NT2/D1 (cell line): ENCODE measurements around the gene CTNNAL1.

ENCODE experiments used
- DNase-seq: peaks from one replicate; pipeline ENCODE4 v3.0.0-alpha.2; 2011; ENCODE audit warnings: low read depth, low spot score
- H3K27me3 ChIP-seq: 2 replicates; pipeline ENCODE4 v1.6.0; 2011; ENCODE audit warnings: mild to moderate bottlenecking; ENCODE audit not compliant: insufficient read length, insufficient read depth
- H3K36me3 ChIP-seq: 2 replicates; pipeline ENCODE4 v1.6.1; 2011; ENCODE audit warnings: mild to moderate bottlenecking, low read length, mixed read lengths; ENCODE audit not compliant: insufficient read depth, insufficient read length
- H3K4me1 ChIP-seq: 2 replicates; pipeline ENCODE4 v1.5.1; 2011; ENCODE audit not compliant: insufficient read depth, insufficient read length
- H3K4me3 ChIP-seq: 2 replicates; pipeline ENCODE4 v1.5.1; 2011; ENCODE audit warnings: low read depth; ENCODE audit not compliant: insufficient read length
- H3K9ac ChIP-seq: 2 replicates; pipeline ENCODE4 v1.6.0; 2011; ENCODE audit warnings: low read depth; ENCODE audit not compliant: insufficient read length
- H3K9me3 ChIP-seq: 2 replicates; pipeline ENCODE4 v1.5.1; 2011; ENCODE audit warnings: mild to moderate bottlenecking, low read length; ENCODE audit not compliant: insufficient read depth
- SUZ12 ChIP-seq: IDR thresholded peaks from 2 replicates; pipeline ENCODE4 v1.6.1; 2011; ENCODE audit not compliant: insufficient read length, insufficient read depth; ENCODE audit errors: extremely low read depth
- YY1 ChIP-seq: IDR thresholded peaks from 2 replicates; pipeline ENCODE4 v1.6.1; 2011; ENCODE audit not compliant: insufficient read length, insufficient read depth
- ZNF274 ChIP-seq: IDR thresholded peaks from 2 replicates; pipeline ENCODE4 v1.6.1; 2011; ENCODE audit warnings: mild to moderate bottlenecking, low read depth, low read length

The CTNNAL1 gene

DNA sequence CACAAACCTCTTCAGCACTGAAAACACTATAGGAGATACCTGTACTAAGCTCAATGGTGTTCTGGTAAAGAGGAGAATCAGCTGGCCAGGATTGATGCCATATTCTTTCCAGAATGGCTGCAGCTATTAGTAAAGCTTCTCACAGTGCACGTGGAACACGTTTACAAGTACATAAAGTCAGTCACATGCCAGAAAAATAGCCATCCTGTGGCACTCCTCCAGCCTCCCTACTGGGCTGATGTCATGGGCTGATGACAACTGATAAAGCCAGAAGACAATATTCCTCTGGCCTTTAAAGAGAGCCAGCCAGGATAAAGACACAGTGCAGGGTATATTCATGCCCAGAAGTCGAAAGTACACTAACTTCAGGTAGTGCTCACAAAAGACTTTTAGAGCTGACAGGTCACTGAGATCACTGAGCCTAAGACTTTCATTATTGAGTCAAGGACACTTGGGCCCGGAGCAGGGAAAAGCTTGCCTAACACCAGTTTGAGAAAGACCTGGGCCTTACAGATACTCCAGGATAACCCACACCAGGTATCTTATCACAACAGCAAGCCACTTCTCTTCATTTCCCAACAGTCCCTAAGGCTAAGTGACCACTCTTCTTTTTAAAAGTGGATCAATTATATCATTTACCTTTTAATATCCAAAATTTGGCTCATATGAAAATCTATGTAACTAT is 49.7 kb downstream of the CTNNAL1 start:
- TF ChIP-seq YY1 (no peak), ZNF274 (no peak), SUZ12 (no peak)
- no peaks in the 10 kb centered on the region for H3K4me1 ChIP-seq
- H3K9me3 ChIP-seq: no peaks in the 10 kb centered on the region
- H3K4me3 ChIP-seq: no peak overlapping the region
- H3K9ac ChIP-seq: no peak overlapping the region
- no peak for DNase-seq
- peaks cover 73% of the 10 kb centered on the region for H3K36me3 ChIP-seq
- H3K27me3 ChIP-seq: no peaks in the 10 kb centered on the region

DNA sequence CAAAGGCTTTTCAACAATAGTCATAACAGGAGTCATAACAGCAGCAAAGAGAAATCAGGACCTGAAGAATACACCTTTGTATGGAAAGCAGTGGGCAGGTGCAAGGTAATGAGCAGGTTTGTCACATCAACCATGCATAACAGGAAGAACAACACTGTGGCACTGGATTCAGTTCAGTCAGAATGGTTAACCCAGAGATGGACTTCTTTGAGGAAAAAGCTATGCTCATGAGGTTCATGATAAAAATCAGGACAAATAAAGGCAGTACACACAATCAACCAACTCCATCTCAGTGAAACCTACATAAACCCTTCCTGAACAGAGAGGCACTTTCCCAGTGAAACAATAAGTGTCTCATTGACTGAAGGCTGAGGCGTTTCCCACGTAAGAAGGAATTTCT is 52.1 kb downstream of the CTNNAL1 start:
- H3K4me1 ChIP-seq: no peaks in the 10 kb centered on the region
- H3K36me3 ChIP-seq: peaks cover 55% of the 10 kb centered on the region
- TF ChIP-seq ZNF274: no peak
- TF ChIP-seq SUZ12: no peak
- TF ChIP-seq YY1: no peak
- H3K4me3 ChIP-seq: no peak overlapping the region
- H3K27me3 ChIP-seq: no peaks in the 10 kb centered on the region
- no peak overlapping the region for H3K9ac ChIP-seq
- no peak for DNase-seq
- no peaks in the 10 kb centered on the region for H3K9me3 ChIP-seq

DNA sequence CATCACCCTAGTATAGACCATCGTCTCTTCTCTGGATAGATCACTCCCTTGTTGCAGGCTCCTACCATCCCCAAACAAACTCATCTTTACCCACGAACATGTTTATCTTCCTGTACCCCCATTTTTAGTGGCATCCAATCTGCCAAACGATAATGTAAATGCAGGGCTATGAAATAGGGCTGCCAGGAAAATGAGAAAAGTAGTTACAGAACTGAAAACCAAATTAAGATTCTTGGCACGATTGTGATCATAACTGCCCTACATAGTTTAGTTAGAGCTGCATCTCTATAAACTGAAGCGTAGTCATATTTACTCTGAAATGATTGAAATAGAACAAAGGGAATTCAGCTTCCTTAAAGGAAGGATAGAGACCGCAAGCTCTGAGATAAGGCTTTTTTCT is 53.0 kb downstream of the CTNNAL1 start:
- DNase-seq: no peak
- H3K27me3 ChIP-seq: no peaks in the 10 kb centered on the region
- H3K4me3 ChIP-seq: no peak overlapping the region
- peaks cover 55% of the 10 kb centered on the region for H3K36me3 ChIP-seq
- H3K9me3 ChIP-seq: no peaks in the 10 kb centered on the region
- TF ChIP-seq SUZ12: no peak
- no peak for TF ChIP-seq YY1
- no peak for TF ChIP-seq ZNF274
- no peaks in the 10 kb centered on the region for H3K4me1 ChIP-seq
- no peak overlapping the region for H3K9ac ChIP-seq

DNA sequence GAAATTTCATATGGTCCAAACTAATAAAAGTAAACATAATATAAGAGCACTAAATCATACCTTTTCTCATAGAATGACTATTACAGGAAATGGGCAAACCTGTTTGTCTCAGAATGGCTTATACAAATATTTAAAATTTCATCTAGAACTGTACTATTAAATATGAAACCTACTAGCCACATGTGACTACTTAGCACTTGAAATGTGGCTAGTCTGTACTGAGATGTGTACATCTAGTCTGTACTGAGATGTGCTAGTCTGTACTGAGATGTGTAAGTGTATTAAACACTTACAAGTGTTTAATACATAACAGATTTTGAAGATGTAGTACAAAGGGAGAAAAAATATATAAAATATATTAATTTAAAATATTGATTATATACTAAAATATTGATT is 56.7 kb downstream of the CTNNAL1 start:
- H3K36me3 ChIP-seq: peaks cover 46% of the 10 kb centered on the region
- H3K4me1 ChIP-seq: no peaks in the 10 kb centered on the region
- H3K9ac ChIP-seq: no peak overlapping the region
- no peaks in the 10 kb centered on the region for H3K27me3 ChIP-seq
- H3K4me3 ChIP-seq: no peak overlapping the region
- no peak for DNase-seq
- no peaks in the 10 kb centered on the region for H3K9me3 ChIP-seq
- TF ChIP-seq YY1 (no peak), ZNF274 (no peak), SUZ12 (no peak)

DNA sequence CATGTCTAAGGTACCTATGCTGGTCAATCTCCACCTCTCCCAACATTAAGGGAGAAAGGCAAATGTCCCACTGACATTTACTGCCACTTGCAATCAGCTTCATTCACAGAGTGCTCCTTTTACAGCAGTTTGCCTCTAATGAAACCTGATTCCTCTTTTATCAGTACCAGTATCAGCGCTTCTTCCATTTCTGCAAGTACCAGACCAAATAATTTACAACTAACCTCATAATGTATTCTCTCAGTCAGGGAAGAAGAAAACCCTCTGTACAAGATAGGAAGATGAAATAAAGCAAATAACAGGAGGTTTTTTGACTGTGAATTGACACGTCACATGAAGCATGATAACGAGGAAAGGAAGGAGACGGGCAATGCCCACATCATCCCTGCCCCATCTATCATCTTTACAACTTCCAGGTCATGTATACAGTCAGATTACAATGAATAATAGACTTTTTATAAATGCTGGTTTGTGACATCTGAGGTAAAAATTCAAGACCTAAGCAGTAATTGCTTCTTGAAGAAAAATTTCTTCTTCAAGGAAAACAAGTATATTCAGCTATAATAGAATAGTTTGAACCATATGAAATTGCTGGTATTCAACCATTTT is 57.2 kb downstream of the CTNNAL1 start:
- Histone ChIP-seq H3K9me3 (no peaks in the 10 kb centered on the region), H3K4me3 (no peak overlapping the region), H3K27me3 (no peaks in the 10 kb centered on the region), H3K4me1 (no peaks in the 10 kb centered on the region), H3K36me3 (peaks cover 46% of the 10 kb centered on the region), H3K9ac (no peak overlapping the region)
- TF ChIP-seq ZNF274: no peak
- no peak for TF ChIP-seq YY1
- TF ChIP-seq SUZ12: no peak
- DNase-seq: no peak

DNA sequence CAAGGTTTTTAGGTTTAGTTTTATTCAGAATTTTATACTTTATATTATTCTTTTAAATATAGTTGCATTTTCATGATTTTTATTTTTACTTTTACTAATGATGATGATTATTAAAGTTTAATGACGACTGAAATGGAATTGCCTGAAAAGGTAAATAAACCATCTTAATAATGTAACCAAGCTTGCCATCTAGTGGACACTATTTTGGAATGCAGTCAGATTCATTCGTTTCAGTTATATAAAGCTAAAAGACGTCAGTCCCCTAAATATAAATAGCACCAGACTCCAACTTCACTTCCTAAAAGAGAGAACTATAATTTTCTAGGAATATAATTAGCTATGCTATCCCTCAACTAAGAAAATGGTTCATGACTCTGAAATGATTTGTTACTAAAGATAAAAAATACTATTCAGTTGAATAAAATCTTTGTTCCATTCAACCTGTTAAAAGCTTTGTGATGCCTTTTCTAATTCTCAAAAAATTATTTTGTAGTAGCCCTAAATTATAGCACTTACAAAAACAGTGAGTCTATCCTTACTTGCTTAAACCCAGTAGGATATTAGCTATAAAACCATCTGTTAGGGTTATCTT is 59.2 kb downstream of the CTNNAL1 start:
- no peaks in the 10 kb centered on the region for H3K9me3 ChIP-seq
- peaks cover 45% of the 10 kb centered on the region for H3K36me3 ChIP-seq
- no peak overlapping the region for H3K9ac ChIP-seq
- H3K27me3 ChIP-seq: no peaks in the 10 kb centered on the region
- no peaks in the 10 kb centered on the region for H3K4me1 ChIP-seq
- no peak for TF ChIP-seq SUZ12
- no peak for TF ChIP-seq ZNF274
- TF ChIP-seq YY1: no peak
- DNase-seq: peak; percentile 16
- no peak overlapping the region for H3K4me3 ChIP-seq

DNA sequence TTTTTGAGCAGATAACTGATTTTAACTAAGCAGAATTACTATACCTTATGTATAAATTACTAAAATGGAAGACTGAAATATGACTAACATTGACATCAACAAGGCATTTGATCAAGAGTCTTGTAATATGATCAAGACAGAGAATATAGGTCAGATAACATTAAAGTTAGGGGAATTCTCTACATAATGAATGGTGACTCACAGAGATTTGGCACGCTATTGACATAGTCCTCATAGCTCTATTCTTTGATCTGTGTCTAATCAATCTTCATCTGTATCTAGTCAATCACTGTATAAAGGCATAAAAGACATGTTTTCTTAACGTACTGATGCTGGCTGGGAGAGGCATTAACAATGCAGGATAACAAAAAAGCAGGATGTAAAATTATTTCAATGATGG is 61.7 kb downstream of the CTNNAL1 start:
- TF ChIP-seq ZNF274 (no peak), YY1 (no peak), SUZ12 (no peak)
- no peak for DNase-seq
- H3K27me3 ChIP-seq: no peaks in the 10 kb centered on the region

More for the DNA sequence above, 61.7 kb downstream of the CTNNAL1 start:
- Histone ChIP-seq H3K36me3 (peaks cover 55% of the 10 kb centered on the region), H3K9ac (no peak overlapping the region), H3K4me1 (no peaks in the 10 kb centered on the region), H3K4me3 (no peak overlapping the region), H3K9me3 (no peaks in the 10 kb centered on the region)
